ENCODE data around the gene KCNMA1.
A peak's percentile ranks its signal among the peaks of the same experiment; 100 is the strongest.

The KCNMA1 gene

DNA sequence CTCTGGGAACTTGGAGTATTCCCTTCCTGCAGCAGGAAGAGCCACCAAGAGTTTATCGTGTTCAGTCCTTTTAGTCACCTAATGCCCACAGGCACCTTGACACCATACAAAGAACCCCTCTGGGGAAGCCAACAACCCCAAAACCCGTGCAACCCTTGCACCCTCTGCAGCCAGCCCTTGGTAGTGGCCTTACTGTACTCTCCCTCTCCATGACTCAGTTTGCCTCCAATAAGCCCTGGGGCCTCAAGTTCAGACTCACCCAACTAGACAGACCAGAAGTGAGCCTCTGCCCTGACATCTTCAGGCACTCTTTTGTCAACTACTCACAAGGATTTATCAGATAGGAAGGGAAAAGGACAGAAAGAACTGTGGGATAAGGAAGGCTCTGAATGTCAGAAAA is 30.9 kb downstream of the KCNMA1 start:
- Mint-ChIP-seq H3K4me1 (peaks cover 18% of the 10 kb centered on the region), H3K27ac (no peak overlapping the region), H3K9me3 (no peaks in the 10 kb centered on the region), H3K27me3 (no peaks in the 10 kb centered on the region), H3K4me3 (no peak overlapping the region), H3K36me3 (no peaks in the 10 kb centered on the region)
- no peak for ATAC-seq

DNA sequence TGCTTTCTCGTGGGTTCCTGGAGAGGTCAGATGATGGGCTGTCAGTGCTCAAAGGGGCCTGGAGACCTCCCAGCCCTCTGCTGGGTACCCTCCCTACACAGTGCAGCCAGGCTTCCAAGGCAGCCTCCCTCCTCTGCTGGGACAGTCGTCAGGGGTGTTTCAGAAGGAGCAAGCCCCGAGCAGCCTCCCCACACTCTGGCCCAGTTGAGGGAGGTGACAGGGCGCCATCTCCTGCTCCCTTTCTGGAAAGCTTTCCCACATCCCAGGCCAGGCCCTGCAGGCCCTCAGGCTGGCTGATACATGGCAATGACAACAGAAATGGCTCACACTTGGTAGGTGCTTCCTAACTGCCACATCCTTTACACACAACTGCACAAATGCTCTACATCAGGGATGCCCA is 32.1 kb downstream of the KCNMA1 start:
- Mint-ChIP-seq H3K27me3 (no peaks in the 10 kb centered on the region), H3K4me1 (peaks cover 18% of the 10 kb centered on the region), H3K4me3 (no peak overlapping the region), H3K36me3 (no peaks in the 10 kb centered on the region), H3K9me3 (no peaks in the 10 kb centered on the region), H3K27ac (no peak overlapping the region)
- ATAC-seq = no peak

DNA sequence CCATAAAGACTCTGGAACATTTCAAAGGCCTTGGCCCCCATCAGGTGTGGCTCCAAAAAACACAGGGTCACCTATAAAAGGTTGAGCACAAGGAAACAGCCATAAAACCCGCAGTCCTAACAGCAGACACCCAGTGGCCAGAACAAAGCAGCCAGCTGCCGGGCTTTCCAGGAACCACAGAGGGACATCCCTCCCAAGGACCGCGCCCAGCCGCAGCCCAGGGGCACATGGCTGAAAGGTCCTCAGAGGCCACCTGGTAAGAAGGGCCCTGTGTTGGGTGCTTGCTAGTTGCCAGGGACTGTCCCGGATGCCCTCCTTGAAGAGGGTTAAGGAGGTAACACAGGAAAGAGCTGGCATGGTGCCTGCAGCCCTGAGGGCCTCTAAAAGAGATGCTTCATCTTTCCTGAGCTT is 32.7 kb downstream of the KCNMA1 start:
- H3K27me3 Mint-ChIP-seq = no peaks in the 10 kb centered on the region
- H3K27ac Mint-ChIP-seq = no peak overlapping the region
- no peaks in the 10 kb centered on the region for H3K9me3 Mint-ChIP-seq

DNA sequence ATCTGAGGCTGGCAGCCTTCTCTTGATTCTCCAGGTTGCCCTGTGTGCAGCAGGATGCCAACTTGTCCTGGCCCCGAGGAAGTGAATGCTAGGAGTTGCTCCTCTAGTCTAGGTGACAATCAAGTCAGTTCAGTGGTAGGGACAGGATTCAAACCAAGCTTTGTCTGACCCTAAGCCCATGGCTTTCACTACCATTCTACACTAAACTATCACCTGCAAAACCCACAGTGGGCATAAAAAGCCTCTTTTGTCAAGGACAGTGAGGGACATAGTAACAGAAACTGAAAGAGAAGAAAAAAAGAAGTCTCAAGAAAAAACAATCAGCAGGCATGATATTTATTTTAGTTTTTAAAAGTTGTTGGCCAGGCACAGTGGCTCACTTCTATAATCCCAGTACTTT is 33.5 kb downstream of the KCNMA1 start:
- H3K4me1 Mint-ChIP-seq = peaks cover 18% of the 10 kb centered on the region
- no peaks in the 10 kb centered on the region for H3K27me3 Mint-ChIP-seq
- no peaks in the 10 kb centered on the region for H3K36me3 Mint-ChIP-seq
- no peak overlapping the region for H3K4me3 Mint-ChIP-seq
- no peaks in the 10 kb centered on the region for H3K9me3 Mint-ChIP-seq
- no peak for ATAC-seq
- H3K27ac Mint-ChIP-seq = no peak overlapping the region

More for the DNA sequence above, 32.7 kb downstream of the KCNMA1 start:
- ATAC-seq = no peak
- Mint-ChIP-seq H3K4me3 (no peak overlapping the region), H3K4me1 (peaks cover 18% of the 10 kb centered on the region), H3K36me3 (no peaks in the 10 kb centered on the region)

DNA sequence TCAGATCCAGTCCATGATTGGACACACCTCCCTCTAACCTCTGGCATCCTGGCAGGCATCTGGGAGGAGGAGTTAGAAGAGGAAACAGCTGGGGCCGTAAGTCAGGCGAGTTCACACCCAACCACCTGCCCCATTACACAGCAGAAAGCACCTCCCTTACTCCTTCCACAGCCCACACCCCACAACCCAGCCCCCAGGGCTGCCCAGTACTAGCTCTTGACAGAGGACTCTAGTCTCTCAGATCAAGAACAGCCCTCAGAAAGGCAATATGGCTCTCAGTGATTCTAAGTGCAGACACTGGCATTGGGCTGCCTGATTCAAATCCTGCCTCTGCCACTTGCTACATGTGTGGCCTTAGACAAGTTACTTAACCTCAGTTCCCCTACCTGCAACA is 34.1 kb downstream of the KCNMA1 start:
- Mint-ChIP-seq H3K36me3 (no peaks in the 10 kb centered on the region), H3K9me3 (no peaks in the 10 kb centered on the region)

DNA sequence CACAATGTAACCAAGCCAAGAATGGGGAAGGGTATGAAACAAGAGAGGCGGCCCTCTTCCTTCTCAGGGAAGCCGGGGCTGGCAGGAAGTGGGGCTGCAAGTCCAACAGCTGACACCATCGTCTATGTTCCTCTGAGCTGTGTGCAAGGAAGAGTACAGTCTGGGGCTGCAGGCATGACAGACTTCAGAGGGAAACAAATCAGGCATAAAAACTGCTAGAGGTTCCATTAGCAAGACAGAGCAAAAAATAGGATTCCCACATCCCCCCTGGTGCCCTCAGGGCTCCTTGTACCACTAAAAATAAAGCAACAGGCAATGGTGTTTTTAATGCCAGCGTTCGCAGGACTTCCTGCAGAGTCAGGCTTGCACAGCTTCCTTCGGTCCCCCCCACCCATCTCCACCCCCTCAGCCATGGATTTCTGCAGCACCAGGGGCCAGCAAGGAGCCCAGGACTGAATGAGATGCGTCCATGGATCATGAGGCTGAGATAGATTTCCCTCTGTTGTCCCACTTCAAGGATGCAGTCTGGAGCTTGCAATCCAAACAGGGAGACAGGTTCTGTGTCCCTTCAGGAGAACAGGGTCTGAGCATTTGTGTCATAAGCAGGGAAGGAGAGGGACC is 34.6 kb downstream of the KCNMA1 start:
- H3K27me3 Mint-ChIP-seq = no peaks in the 10 kb centered on the region
- H3K4me1 Mint-ChIP-seq = peaks cover 18% of the 10 kb centered on the region
- no peaks in the 10 kb centered on the region for H3K36me3 Mint-ChIP-seq
- ATAC-seq = peak; percentile 49
- no peaks in the 10 kb centered on the region for H3K9me3 Mint-ChIP-seq
- no peak overlapping the region for H3K27ac Mint-ChIP-seq
- H3K4me3 Mint-ChIP-seq = peak overlapping the region; percentile 21

More for the DNA sequence above, 34.1 kb downstream of the KCNMA1 start:
- Mint-ChIP-seq H3K27ac (no peak overlapping the region), H3K27me3 (no peaks in the 10 kb centered on the region), H3K4me1 (peaks cover 18% of the 10 kb centered on the region), H3K4me3 (no peak overlapping the region)
- ATAC-seq = peak; percentile 61

DNA sequence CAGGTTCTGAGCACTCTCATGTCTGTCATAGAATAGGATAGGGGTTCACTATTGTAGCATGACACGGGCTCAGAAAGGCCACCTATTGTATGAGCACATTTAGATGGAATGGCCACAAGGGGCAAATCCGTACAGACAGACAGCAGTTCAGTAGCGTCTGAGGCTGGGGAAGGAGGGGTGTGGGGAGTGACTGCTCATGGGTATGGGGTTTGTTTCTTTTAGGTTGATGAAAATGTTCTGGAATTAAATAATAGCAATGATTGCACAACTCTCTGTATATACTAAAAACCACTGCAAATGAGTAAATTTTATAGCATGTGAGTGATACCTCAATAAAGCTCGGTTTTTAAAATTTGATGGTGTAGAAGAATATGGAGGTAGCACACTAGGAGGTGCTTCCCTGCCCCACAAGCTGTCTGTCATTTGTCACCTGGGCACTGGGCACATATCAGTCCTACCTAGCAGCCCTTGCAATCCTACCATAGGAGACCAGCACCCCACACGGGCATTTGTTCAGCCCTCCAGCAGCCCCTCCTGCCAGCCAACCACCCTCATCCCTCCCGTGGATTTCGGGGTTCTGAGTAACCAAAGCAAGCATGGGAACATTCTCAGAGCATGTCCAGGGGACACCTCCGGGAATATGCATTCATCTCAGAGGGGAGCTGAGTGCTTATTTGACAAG is 35.2 kb downstream of the KCNMA1 start:
- ATAC-seq = no peak
- Mint-ChIP-seq H3K27ac (no peak overlapping the region), H3K4me3 (peak overlapping the region; percentile 21), H3K36me3 (no peaks in the 10 kb centered on the region), H3K4me1 (peaks cover 18% of the 10 kb centered on the region), H3K9me3 (peaks cover 2% of the 10 kb centered on the region), H3K27me3 (no peaks in the 10 kb centered on the region)

DNA sequence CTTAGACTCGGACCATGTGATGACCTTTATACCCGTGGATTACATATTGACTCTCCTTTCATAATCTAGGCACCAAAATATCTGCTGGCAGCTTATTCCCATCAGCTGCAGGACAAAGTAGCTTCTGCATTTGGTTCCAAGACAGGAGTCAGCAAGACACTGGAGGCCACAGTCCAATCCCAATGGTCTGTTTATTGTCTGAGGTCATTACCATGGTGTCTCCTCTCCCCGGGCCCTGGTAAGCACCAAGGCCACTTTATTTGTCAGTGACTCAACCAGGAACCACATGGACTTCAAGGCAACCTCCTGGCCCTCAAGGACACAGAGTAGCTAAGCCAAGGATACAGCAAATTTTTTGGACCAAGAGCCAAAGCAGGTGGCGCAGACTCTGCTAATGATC is 36.1 kb downstream of the KCNMA1 start:
- H3K27ac Mint-ChIP-seq = no peak overlapping the region

DNA sequence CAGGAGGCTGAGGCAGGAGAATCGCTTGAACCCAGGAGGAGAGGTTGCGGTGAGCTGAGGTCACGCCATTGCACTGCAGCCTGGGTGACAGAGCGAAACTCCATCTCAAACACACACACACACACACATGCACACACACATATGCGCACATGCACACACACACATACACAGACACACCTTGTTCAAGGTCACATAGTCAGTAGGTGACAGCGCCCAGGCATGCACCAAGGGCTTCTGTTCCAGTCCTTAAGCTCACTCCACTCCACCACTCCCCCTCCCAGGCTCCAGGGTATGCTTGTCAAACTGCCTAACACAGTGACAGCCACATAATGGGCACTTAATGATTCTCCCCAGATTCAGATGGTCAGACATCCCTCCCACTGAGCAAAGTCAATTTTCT is 37.0 kb downstream of the KCNMA1 start:
- no peak for ATAC-seq
- Mint-ChIP-seq H3K36me3 (no peaks in the 10 kb centered on the region), H3K4me1 (peaks cover 18% of the 10 kb centered on the region), H3K9me3 (peaks cover 2% of the 10 kb centered on the region), H3K4me3 (no peak overlapping the region), H3K27ac (no peak overlapping the region), H3K27me3 (no peaks in the 10 kb centered on the region)

More for the DNA sequence above, 36.1 kb downstream of the KCNMA1 start:
- no peak overlapping the region for H3K4me3 Mint-ChIP-seq
- no peaks in the 10 kb centered on the region for H3K36me3 Mint-ChIP-seq
- ATAC-seq = no peak
- peaks cover 18% of the 10 kb centered on the region for H3K4me1 Mint-ChIP-seq
- H3K27me3 Mint-ChIP-seq = no peaks in the 10 kb centered on the region
- H3K9me3 Mint-ChIP-seq = peaks cover 2% of the 10 kb centered on the region

DNA sequence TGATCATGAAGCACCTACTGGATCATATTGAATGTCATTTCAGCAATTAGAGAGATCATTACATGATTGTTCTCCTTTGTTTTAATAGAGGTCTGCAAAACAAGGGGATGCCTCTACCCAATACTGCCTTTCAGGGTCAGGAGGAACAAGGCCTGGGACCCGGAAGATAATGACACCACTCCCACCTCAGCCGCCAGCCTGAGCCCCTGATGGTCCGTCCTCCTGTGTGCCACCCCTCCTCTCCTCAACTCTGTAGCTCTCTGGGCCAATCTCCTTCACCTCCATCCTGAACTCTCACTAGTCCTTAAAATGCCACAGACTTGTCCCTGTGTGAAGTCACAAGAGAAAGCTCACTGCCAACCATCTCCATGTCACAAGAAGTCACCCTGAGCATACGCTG is 38.0 kb downstream of the KCNMA1 start:
- no peak for ATAC-seq
- H3K36me3 Mint-ChIP-seq = no peaks in the 10 kb centered on the region
- peaks cover 18% of the 10 kb centered on the region for H3K4me1 Mint-ChIP-seq
- no peaks in the 10 kb centered on the region for H3K27me3 Mint-ChIP-seq
- no peak overlapping the region for H3K27ac Mint-ChIP-seq
- no peak overlapping the region for H3K4me3 Mint-ChIP-seq
- H3K9me3 Mint-ChIP-seq = peaks cover 2% of the 10 kb centered on the region

DNA sequence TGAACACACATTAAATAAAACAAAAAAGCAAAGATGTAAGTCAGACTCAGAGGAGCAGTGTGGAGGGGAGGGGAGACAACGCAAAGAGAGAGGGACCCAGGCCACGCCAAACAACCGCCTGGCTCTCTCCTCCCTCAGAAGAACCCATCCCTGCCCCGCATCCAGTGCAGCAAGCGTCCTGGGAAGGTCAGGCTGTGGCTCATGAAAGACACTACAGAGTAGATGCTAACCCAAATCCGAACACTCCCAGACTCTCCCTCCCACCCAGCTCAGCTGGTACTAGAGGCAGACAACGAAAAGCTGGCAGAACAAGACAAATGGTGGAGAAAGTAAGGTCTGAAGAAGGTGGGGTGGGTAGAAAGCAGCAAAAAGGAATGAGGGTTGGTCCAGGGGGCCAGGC is 39.0 kb downstream of the KCNMA1 start:
- no peak for ATAC-seq
- Mint-ChIP-seq H3K4me1 (peaks cover 12% of the 10 kb centered on the region), H3K4me3 (no peak overlapping the region), H3K36me3 (no peaks in the 10 kb centered on the region), H3K27me3 (no peaks in the 10 kb centered on the region), H3K27ac (no peak overlapping the region), H3K9me3 (peaks cover 2% of the 10 kb centered on the region)

DNA sequence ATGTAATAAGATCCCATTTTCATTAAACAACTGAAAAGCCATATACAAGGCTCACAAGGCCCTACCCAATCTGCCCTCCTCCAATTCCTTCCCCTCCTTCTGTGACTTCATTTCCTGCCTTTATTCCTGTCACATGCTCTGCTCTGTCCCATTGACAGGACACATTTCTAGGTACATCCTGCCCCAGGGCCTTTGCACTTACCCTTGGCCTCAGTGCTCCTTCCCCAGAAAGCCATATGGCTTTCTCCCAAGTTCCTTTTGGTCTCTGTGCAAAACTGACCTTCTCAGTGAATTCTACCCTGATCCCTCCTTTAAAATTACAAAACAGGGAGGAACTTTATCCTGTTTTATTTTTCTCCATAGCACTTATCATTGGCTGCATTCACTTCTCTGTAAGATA is 40.0 kb downstream of the KCNMA1 start:
- Mint-ChIP-seq H3K27ac (no peak overlapping the region), H3K36me3 (no peaks in the 10 kb centered on the region), H3K27me3 (no peaks in the 10 kb centered on the region)

DNA sequence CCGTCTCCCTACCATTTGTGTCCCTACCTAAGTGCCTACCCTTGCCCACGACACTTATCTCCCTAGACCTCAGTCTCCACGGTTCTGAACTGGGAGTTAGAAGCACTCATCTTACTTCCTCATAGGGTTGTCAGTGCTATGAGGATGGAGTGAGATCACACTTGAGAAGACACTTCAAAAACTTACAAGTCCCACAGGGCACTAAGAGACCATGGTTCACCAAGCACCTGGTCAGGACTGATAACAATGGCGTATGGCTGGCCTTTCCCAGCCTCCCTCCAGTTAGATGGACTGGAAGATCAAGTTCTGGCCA is 43.2 kb downstream of the KCNMA1 start:
- Mint-ChIP-seq H3K4me1 (no peaks in the 10 kb centered on the region), H3K36me3 (no peaks in the 10 kb centered on the region), H3K27me3 (no peaks in the 10 kb centered on the region), H3K27ac (no peak overlapping the region), H3K9me3 (peaks cover 2% of the 10 kb centered on the region), H3K4me3 (no peak overlapping the region)
- ATAC-seq = peak; percentile 43

More for the DNA sequence above, 40.0 kb downstream of the KCNMA1 start:
- no peak for ATAC-seq
- peaks cover 2% of the 10 kb centered on the region for H3K9me3 Mint-ChIP-seq
- H3K4me3 Mint-ChIP-seq = no peak overlapping the region
- H3K4me1 Mint-ChIP-seq = peaks cover 1% of the 10 kb centered on the region

DNA sequence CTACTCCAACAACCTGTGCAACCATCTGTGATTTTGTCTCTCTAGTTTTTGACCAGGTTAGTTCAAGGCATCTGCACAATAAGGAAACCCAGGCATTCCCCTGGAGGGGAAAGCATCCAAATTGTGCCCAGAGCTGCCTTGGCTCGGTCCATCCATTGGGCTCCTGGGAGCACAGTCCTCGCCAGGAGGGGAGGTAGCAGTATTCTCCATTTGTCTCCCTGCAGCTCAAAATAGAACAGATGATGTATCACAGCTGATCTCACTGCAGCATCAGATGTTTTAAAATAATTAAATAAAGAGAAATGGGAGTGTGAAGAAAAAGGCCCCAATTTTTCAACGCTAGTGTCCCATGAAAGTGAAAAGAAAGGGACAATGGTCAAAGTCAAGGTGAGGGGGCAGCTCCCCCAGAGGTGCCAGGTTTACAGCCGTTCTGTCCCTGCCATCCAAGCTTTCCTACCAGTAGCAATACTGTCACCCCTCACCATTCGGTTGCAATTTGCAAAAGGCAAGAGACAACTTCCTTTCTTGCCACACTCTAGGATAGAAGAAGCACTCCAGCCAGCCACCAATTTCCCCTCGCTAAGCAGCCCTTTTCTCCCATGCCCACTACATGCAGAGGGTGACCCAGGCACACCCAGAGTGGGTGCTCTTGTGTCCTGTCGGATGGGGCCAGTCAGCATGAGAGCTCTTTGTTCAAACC is 43.7 kb downstream of the KCNMA1 start:
- ATAC-seq = no peak
- Mint-ChIP-seq H3K36me3 (no peaks in the 10 kb centered on the region), H3K27ac (no peak overlapping the region), H3K4me1 (no peaks in the 10 kb centered on the region), H3K27me3 (no peaks in the 10 kb centered on the region), H3K4me3 (no peak overlapping the region), H3K9me3 (peaks cover 2% of the 10 kb centered on the region)

DNA sequence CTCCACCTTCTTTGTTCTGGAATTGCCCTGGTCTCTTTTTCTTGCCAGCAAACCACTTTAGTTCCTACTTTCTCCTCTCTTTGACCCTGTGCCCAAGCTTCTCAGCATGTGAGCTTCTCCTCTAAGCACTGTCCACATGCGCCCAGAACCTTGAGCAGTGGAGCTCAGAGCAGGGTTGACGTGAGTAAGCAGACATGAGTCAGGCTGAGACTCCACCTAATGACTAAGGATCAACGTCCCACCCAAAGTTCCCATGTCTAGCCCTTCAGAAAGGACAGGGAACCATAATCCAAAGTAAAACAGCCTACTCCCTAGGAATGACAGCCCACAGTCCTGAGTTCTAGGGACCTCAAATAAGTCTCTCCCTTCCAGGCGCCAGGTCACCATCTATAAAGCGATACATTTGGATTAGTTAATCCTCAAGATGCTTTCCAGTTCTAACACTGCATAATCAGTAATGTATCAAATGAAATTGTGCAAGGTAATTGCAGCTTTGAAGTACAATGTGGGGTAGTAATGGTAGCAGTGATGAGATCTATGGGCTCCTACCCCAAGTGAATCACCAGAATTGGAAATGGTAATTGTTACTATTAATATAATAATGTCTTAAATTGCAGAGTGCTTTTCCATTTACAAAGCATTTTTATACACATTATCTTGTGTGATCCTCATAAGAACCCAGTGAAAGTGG is 44.5 kb downstream of the KCNMA1 start:
- Mint-ChIP-seq H3K4me3 (no peak overlapping the region), H3K4me1 (no peaks in the 10 kb centered on the region), H3K9me3 (peaks cover 2% of the 10 kb centered on the region), H3K27me3 (no peaks in the 10 kb centered on the region), H3K36me3 (no peaks in the 10 kb centered on the region), H3K27ac (no peak overlapping the region)
- ATAC-seq = no peak
